ENCODE results near the gene AGAP1. TPM values are rescaled to one million over a fixed set of nuclear protein-coding genes. Genes with fewer than 3 reads are reported as not detected.

AGAP1 gene
- total RNA-seq, 3 donors from 2014 or later (not counting 1 experiment from before 2014, with no cell fraction given) = 42.0 to 56.4 (median 45.7) TPM

GRCh38 chr2:236120141-236120601 lies 626.3 kb downstream of the AGAP1 start:
- Histone ChIP-seq H3K4me3 (ENCODE audit: low read length) (no peak overlapping the region), H3K27ac (ENCODE audit: low read length) (no peak overlapping the region), H3K9me3 (ENCODE audit: control insufficient read depth, insufficient read depth, low read length) (no peaks in the 10 kb centered on the region), H3K4me1 (ENCODE audit: control insufficient read depth, insufficient read depth, low read length) (no peaks in the 10 kb centered on the region), H3K27me3 (ENCODE audit: control insufficient read depth, insufficient read depth, low read length) (no peaks in the 10 kb centered on the region), H3K36me3 (ENCODE audit: control insufficient read depth, insufficient read depth, low read length) (no peaks in the 10 kb centered on the region)
- Mint-ChIP-seq H3K27ac (no peak overlapping the region), H3K4me1 (peaks cover 0 to 4% of the 10 kb centered on the region in 2 donors), H3K4me3 (no peak overlapping the region), H3K9me3 (no peaks in the 10 kb centered on the region), H3K27me3 (ENCODE audit: low read depth in 2 of 2) (peaks cover 0 to 5% of the 10 kb centered on the region in 2 donors), H3K36me3 (peaks cover 3% of the 10 kb centered on the region)
- ATAC-seq (no peak), DNase-seq (no peak)
- 78% methylated on average over 29 of the region's 29 CpGs for WGBS (ENCODE audit: insufficient coverage)
- TF ChIP-seq, protein P1, sequence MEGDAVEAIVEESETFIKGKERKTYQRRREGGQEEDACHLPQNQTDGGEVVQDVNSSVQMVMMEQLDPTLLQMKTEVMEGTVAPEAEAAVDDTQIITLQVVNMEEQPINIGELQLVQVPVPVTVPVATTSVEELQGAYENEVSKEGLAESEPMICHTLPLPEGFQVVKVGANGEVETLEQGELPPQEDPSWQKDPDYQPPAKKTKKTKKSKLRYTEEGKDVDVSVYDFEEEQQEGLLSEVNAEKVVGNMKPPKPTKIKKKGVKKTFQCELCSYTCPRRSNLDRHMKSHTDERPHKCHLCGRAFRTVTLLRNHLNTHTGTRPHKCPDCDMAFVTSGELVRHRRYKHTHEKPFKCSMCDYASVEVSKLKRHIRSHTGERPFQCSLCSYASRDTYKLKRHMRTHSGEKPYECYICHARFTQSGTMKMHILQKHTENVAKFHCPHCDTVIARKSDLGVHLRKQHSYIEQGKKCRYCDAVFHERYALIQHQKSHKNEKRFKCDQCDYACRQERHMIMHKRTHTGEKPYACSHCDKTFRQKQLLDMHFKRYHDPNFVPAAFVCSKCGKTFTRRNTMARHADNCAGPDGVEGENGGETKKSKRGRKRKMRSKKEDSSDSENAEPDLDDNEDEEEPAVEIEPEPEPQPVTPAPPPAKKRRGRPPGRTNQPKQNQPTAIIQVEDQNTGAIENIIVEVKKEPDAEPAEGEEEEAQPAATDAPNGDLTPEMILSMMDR (IDR thresholded peaks at IDR 0.05) = no peak
- intact Hi-C loops (cut with micrococcal nuclease) = no loop called here

DNA sequence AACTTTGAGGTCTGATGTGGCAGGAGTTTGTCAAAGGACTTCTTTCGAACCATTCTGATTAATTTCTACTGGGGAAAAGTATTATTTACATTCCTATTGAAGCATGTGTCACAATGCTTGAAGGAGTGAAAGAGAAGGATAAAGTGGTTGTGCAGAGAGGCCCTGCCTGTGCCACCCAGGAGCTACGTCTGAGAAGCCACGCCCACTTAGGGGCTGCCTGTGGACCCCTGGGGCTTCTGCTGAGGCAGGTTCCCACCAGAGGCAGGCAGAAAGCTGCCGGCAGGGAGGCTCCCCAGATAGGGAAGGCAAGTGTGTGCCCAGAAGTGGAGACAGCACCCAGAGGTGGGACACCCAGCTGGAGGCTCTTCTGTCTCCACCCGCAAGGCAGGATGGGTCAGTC lies 627.0 kb downstream of the AGAP1 start:
- no peak overlapping the region for H3K27ac Mint-ChIP-seq
- Histone ChIP-seq H3K27ac (ENCODE audit: low read length) (no peak overlapping the region), H3K36me3 (ENCODE audit: control insufficient read depth, insufficient read depth, low read length) (no peaks in the 10 kb centered on the region), H3K9me3 (ENCODE audit: control insufficient read depth, insufficient read depth, low read length) (no peaks in the 10 kb centered on the region), H3K4me1 (ENCODE audit: control insufficient read depth, insufficient read depth, low read length) (no peaks in the 10 kb centered on the region), H3K27me3 (ENCODE audit: control insufficient read depth, insufficient read depth, low read length) (no peaks in the 10 kb centered on the region), H3K4me3 (ENCODE audit: low read length) (no peak overlapping the region)
- WGBS (ENCODE audit: insufficient coverage) = 89% methylated on average over 5 of the region's 5 CpGs
- ATAC-seq (no peak), DNase-seq (no peak)
- H3K4me1 Mint-ChIP-seq = peaks cover 0 to 4% of the 10 kb centered on the region in 2 donors
- no peak overlapping the region for H3K4me3 Mint-ChIP-seq
- H3K9me3 Mint-ChIP-seq = no peaks in the 10 kb centered on the region
- intact Hi-C loops (cut with micrococcal nuclease) = no loop called here
- H3K36me3 Mint-ChIP-seq = peaks cover 4% of the 10 kb centered on the region
- H3K27me3 Mint-ChIP-seq (ENCODE audit: low read depth in 2 of 2) = peaks cover 0 to 5% of the 10 kb centered on the region in 2 donors
- TF ChIP-seq, protein P1 (IDR thresholded peaks at IDR 0.05) = no peak

GRCh38 chr2:236121546-236121945 lies 627.7 kb downstream of the AGAP1 start:
- no peaks in the 10 kb centered on the region for H3K9me3 ChIP-seq (ENCODE audit: control insufficient read depth, insufficient read depth, low read length)
- no peaks in the 10 kb centered on the region for H3K4me1 ChIP-seq (ENCODE audit: control insufficient read depth, insufficient read depth, low read length)
- H3K27ac ChIP-seq (ENCODE audit: low read length) = no peak overlapping the region
- Mint-ChIP-seq H3K27me3 (ENCODE audit: low read depth in 2 of 2) (peaks cover 0 to 5% of the 10 kb centered on the region in 2 donors), H3K27ac (no peak overlapping the region), H3K9me3 (no peaks in the 10 kb centered on the region), H3K4me1 (peaks cover 0 to 4% of the 10 kb centered on the region in 2 donors), H3K36me3 (peaks cover 4% of the 10 kb centered on the region), H3K4me3 (no peak overlapping the region)
- peaks cover 2% of the 10 kb centered on the region for H3K36me3 ChIP-seq (ENCODE audit: control insufficient read depth, insufficient read depth, low read length)
- DNase-seq = no peak
- H3K4me3 ChIP-seq (ENCODE audit: low read length) = no peak overlapping the region
- 92% methylated on average over 6 of the region's 7 CpGs for WGBS (ENCODE audit: insufficient coverage)
- ATAC-seq = no peak
- intact Hi-C loops (cut with micrococcal nuclease) = no loop called here
- H3K27me3 ChIP-seq (ENCODE audit: control insufficient read depth, insufficient read depth, low read length) = no peaks in the 10 kb centered on the region
- TF ChIP-seq, protein P1 (IDR thresholded peaks at IDR 0.05) = no peak

DNA sequence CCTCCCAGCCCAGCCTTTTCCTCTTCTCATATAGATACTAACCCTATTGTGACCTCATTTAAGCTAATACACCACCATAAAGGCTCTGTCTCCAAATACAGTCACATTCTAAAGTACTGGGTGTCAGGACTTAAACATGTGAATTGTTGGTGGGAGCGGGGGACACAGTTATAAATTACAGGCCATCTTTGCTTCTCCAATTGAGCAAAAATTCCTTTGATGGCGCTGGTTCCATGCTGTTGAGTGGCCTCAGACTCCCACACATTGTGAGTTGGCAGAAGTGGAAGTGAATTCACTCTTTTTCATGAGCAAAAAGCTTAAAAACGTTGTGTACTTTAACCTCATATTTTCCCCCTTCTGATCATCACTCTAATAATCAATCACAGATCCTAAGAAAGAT lies 628.4 kb downstream of the AGAP1 start:
- TF ChIP-seq, protein P1 (IDR thresholded peaks at IDR 0.05) = no peak
- Mint-ChIP-seq H3K36me3 (peaks cover 4% of the 10 kb centered on the region), H3K4me3 (no peak overlapping the region), H3K27me3 (ENCODE audit: low read depth in 2 of 2) (peaks cover 0 to 5% of the 10 kb centered on the region in 2 donors), H3K27ac (no peak overlapping the region), H3K9me3 (no peaks in the 10 kb centered on the region), H3K4me1 (peaks cover 0 to 4% of the 10 kb centered on the region in 2 donors)
- WGBS (ENCODE audit: insufficient coverage) = 95% methylated on average over 3 of the region's 3 CpGs
- Histone ChIP-seq H3K9me3 (ENCODE audit: control insufficient read depth, insufficient read depth, low read length) (no peaks in the 10 kb centered on the region), H3K4me3 (ENCODE audit: low read length) (no peak overlapping the region), H3K36me3 (ENCODE audit: control insufficient read depth, insufficient read depth, low read length) (peaks cover 2% of the 10 kb centered on the region), H3K27me3 (ENCODE audit: control insufficient read depth, insufficient read depth, low read length) (no peaks in the 10 kb centered on the region), H3K27ac (ENCODE audit: low read length) (no peak overlapping the region), H3K4me1 (ENCODE audit: control insufficient read depth, insufficient read depth, low read length) (no peaks in the 10 kb centered on the region)
- intact Hi-C loops (cut with micrococcal nuclease) = no loop called here
- no peak for DNase-seq
- no peak for ATAC-seq

All from natural killer cell (primary cell).